CD4-positive, CD25-positive, alpha-beta regulatory T cell (primary cell): ENCODE data around the gene PIP5K1C. TPM values are rescaled to one million over a fixed set of nuclear protein-coding genes. Genes with fewer than 3 reads are reported as not detected.

Source experiments
- ATAC-seq, 2 donors: fragments of 150-1000 bp; cut with Tn5 transposase; one replicate each; pipeline ENCODE4 v1.10.0; 2021; ENCODE audit warnings: low read depth in 2 of 2, moderate number of reproducible peaks in 2 of 2, moderate library complexity in 1 of 2
- DNase-seq, 3 donors: peaks; one replicate each; pipeline versions ENCODE4 v3.0.0 to v3.0.0-alpha.2; 2012 to 2022; ENCODE audit warnings: mixed read lengths in 1 of 3
- H3K27ac ChIP-seq: one replicate; pipeline ENCODE4 v1.7.0; 2013; ENCODE audit warnings: mild to moderate bottlenecking, low read length; ENCODE audit not compliant: insufficient read depth, poor library complexity, severe bottlenecking
- H3K27me3 ChIP-seq: one replicate; pipeline ENCODE4 v1.7.0; 2013; ENCODE audit warnings: low read length; ENCODE audit not compliant: control insufficient read depth, insufficient read depth
- H3K36me3 ChIP-seq: one replicate; pipeline ENCODE4 v1.7.0; 2013; ENCODE audit warnings: mild to moderate bottlenecking, low read length, moderate library complexity; ENCODE audit not compliant: control insufficient read depth, insufficient read depth
- H3K4me1 ChIP-seq: 2 replicates; pipeline ENCODE4 v1.7.0; 2013; ENCODE audit warnings: mild to moderate bottlenecking, low read length; ENCODE audit not compliant: insufficient read depth, control insufficient read depth, poor library complexity, severe bottlenecking
- H3K4me3 ChIP-seq: one replicate; pipeline ENCODE4 v1.7.0; 2013; ENCODE audit warnings: low read depth, mild to moderate bottlenecking, low read length, moderate library complexity
- H3K9me3 ChIP-seq, 2 experiments: 1 replicate in 1 of 2; 2 replicates in 1 of 2; pipeline ENCODE4 v1.7.0; 2013; ENCODE audit warnings: low read length in 2 of 2, mild to moderate bottlenecking in 1 of 2, moderate library complexity in 1 of 2; ENCODE audit not compliant: control insufficient read depth in 2 of 2
- H3K27ac Mint-ChIP-seq, 3 donors: one replicate each; pipeline ENCODE4 v1.8.0; 2020 to 2022; ENCODE audit warnings: mild to moderate bottlenecking in 3 of 3, mixed read lengths in 3 of 3, moderate library complexity in 2 of 3
- H3K27me3 Mint-ChIP-seq: one replicate; pipeline ENCODE4 v1.8.0; 2022; ENCODE audit warnings: mild to moderate bottlenecking, mixed read lengths
- H3K36me3 Mint-ChIP-seq: one replicate; pipeline ENCODE4 v1.8.0; 2020; ENCODE audit warnings: mixed read lengths
- H3K4me1 Mint-ChIP-seq, 4 donors: one replicate each; pipeline ENCODE4 v1.8.0; 2020 to 2022; ENCODE audit warnings: mixed read lengths in 4 of 4, mild to moderate bottlenecking in 1 of 4
- H3K4me3 Mint-ChIP-seq, 4 donors: one replicate each; pipeline ENCODE4 v1.8.0; 2020 to 2022; ENCODE audit warnings: mild to moderate bottlenecking in 4 of 4, mixed read lengths in 4 of 4, moderate library complexity in 3 of 4
- H3K9me3 Mint-ChIP-seq, 7 donors: one replicate each; pipeline ENCODE4 v1.8.0; 2020 to 2022; ENCODE audit warnings: mixed read lengths in 7 of 7, mild to moderate bottlenecking in 3 of 7, moderate library complexity in 2 of 7
- polyA plus RNA-seq, 4 donors: library from polyadenylated mRNA; unstranded; fragments of 300-500 nt; fragmentation: Illumina TruSeq; gene quantifications; one replicate each; pipeline ENCODE4 v1.2.3, GENCODE V29; 2021
- total RNA-seq: library from RNA; stranded (reverse); gene quantifications from one replicate; pipeline ENCODE4 v1.2.3, GENCODE V29; 2022

Gene PIP5K1C, protein sequence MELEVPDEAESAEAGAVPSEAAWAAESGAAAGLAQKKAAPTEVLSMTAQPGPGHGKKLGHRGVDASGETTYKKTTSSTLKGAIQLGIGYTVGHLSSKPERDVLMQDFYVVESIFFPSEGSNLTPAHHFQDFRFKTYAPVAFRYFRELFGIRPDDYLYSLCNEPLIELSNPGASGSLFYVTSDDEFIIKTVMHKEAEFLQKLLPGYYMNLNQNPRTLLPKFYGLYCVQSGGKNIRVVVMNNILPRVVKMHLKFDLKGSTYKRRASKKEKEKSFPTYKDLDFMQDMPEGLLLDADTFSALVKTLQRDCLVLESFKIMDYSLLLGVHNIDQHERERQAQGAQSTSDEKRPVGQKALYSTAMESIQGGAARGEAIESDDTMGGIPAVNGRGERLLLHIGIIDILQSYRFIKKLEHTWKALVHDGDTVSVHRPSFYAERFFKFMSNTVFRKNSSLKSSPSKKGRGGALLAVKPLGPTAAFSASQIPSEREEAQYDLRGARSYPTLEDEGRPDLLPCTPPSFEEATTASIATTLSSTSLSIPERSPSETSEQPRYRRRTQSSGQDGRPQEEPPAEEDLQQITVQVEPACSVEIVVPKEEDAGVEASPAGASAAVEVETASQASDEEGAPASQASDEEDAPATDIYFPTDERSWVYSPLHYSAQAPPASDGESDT
- total RNA-seq: 28.1 TPM
- 1 to 10 TPM; 3.8 to 5.7 (median 4.2) TPM for polyA plus RNA-seq

DNA sequence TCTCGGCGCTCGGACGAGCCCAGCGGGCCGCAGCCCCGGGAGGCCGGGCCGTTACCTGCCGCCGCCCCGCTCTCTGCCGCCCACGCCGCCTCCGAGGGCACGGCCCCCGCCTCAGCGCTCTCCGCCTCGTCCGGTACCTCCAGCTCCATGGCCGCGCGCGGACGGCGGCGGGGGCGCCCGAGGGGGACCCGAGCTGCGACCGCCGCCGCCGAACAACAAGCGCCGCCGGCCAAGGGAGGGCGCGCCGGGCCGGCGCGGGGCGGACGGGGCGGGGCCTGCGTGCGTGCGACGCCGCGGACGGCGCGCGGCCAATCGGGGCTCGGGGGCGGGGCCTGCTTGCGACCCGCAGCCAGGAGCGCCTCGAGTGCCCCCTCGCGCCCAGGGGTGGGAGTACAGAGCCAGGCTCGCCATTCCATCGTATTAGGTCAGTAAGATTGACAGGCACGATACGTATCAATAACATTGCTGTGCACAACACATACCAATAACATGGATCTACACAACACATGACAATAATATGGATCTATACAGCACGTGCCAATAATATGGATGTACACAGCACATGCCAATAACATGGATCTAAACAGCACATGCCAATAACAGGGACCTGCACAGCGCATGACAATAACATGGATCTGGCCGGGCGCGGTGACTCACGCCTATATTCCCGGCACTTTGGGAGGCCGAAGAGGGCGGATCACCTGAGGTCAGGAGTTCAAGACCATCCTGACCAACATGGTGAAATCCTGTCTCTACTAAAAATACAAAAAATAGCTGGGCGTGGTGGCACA, at the start of gene PIP5K1C:
Gene PIP5K1C (minus strand): TSS at position 227 of the 791 bp plus-strand sequence. CDS start 78 bp downstream, at position 149.
- no peaks in the 10 kb centered on the region for H3K9me3 Mint-ChIP-seq
- no peaks in the 10 kb centered on the region for H3K27me3 ChIP-seq
- H3K9me3 ChIP-seq: no peaks in the 10 kb centered on the region
- H3K36me3 ChIP-seq: no peaks in the 10 kb centered on the region
- H3K27ac ChIP-seq: no peak within 1 kb of the TSS
- peaks cover 17% of the 10 kb centered on the region for H3K4me1 ChIP-seq
- peak; percentile 97 to 98 for ATAC-seq
- H3K36me3 Mint-ChIP-seq: no peaks in the 10 kb centered on the region
- H3K4me3 Mint-ChIP-seq: peak within 1 kb of the TSS; percentile 90 to 96 (median 92)
- peaks cover 3% of the 10 kb centered on the region for H3K27me3 Mint-ChIP-seq
- peak within 1 kb of the TSS; percentile 53 for H3K4me3 ChIP-seq
- H3K4me1 Mint-ChIP-seq: peaks cover 0 to 42% (median 11%) of the 10 kb centered on the region in 4 donors
- peak; percentile 86 to 91 (median 90) for DNase-seq
- peak within 1 kb of the TSS in 2 of 3 donors; percentile 88 to 89 for H3K27ac Mint-ChIP-seq

DNA sequence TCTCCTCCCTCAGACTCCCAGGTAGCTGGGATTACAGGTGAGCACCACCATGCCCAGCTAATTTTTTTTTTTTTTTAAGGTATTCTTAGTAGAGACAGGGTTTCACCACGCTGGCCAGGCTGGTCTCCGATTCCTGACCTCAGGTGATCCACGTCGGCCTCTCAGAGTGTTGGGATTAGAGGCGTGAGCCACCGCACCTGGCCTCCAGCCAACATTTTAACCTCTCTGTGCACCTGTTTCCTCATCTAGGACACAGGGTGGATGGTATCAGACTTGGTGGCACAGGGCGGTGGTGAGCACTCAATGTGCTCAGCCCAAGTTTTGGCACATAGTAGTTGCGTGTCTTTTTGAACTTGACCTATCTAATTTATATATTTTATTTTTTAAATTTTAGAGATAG, 48.7 kb upstream of the PIP5K1C start:
- Mint-ChIP-seq H3K27me3 (no peaks in the 10 kb centered on the region), H3K9me3 (no peaks in the 10 kb centered on the region), H3K4me1 (peaks cover 0 to 6% (median 0%) of the 10 kb centered on the region in 4 donors), H3K27ac (no peak overlapping the region), H3K4me3 (no peak overlapping the region), H3K36me3 (peaks cover 18% of the 10 kb centered on the region)
- no peak overlapping the region for H3K4me3 ChIP-seq
- no peak overlapping the region for H3K27ac ChIP-seq
- peaks cover 30% of the 10 kb centered on the region for H3K36me3 ChIP-seq
- H3K4me1 ChIP-seq: no peaks in the 10 kb centered on the region
- no peaks in the 10 kb centered on the region for H3K27me3 ChIP-seq
- DNase-seq (no peak), ATAC-seq (no peak)
- no peaks in the 10 kb centered on the region for H3K9me3 ChIP-seq

GRCh38 chr19:3746371-3747056, 46.2 kb upstream of the PIP5K1C start:
- H3K27ac Mint-ChIP-seq: no peak overlapping the region
- H3K9me3 Mint-ChIP-seq: no peaks in the 10 kb centered on the region
- no peak for DNase-seq

GRCh38 chr19:3745363-3746045, 45.2 kb upstream of the PIP5K1C start:
- no peak overlapping the region for H3K27ac ChIP-seq
- Mint-ChIP-seq H3K27ac (peak overlapping the region in 1 of 3 donors; percentile 32), H3K36me3 (peaks cover 13% of the 10 kb centered on the region), H3K27me3 (no peaks in the 10 kb centered on the region), H3K4me3 (no peak overlapping the region), H3K9me3 (no peaks in the 10 kb centered on the region), H3K4me1 (no peaks in the 10 kb centered on the region)
- no peak for DNase-seq
- H3K9me3 ChIP-seq: no peaks in the 10 kb centered on the region
- no peaks in the 10 kb centered on the region for H3K4me1 ChIP-seq
- H3K27me3 ChIP-seq: no peaks in the 10 kb centered on the region
- H3K4me3 ChIP-seq: no peak overlapping the region
- no peak for ATAC-seq
- peaks cover 12% of the 10 kb centered on the region for H3K36me3 ChIP-seq

More at GRCh38 chr19:3746371-3747056, 46.2 kb upstream of the PIP5K1C start:
- H3K4me1 Mint-ChIP-seq: no peaks in the 10 kb centered on the region
- no peaks in the 10 kb centered on the region for H3K4me1 ChIP-seq
- ATAC-seq: no peak
- no peaks in the 10 kb centered on the region for H3K27me3 ChIP-seq
- no peak overlapping the region for H3K4me3 Mint-ChIP-seq
- no peak overlapping the region for H3K27ac ChIP-seq
- peaks cover 17% of the 10 kb centered on the region for H3K36me3 Mint-ChIP-seq
- H3K4me3 ChIP-seq: no peak overlapping the region
- no peaks in the 10 kb centered on the region for H3K27me3 Mint-ChIP-seq
- H3K9me3 ChIP-seq: no peaks in the 10 kb centered on the region
- H3K36me3 ChIP-seq: peaks cover 21% of the 10 kb centered on the region

GRCh38 chr19:3743486-3743885, 43.2 kb upstream of the PIP5K1C start:
- H3K36me3 ChIP-seq: no peaks in the 10 kb centered on the region
- H3K27ac ChIP-seq: no peak overlapping the region
- ATAC-seq (no peak), DNase-seq (peak in 1 of 3 donors; percentile 22)
- Mint-ChIP-seq H3K27me3 (no peaks in the 10 kb centered on the region), H3K36me3 (peaks cover 7% of the 10 kb centered on the region), H3K9me3 (no peaks in the 10 kb centered on the region), H3K4me3 (no peak overlapping the region), H3K4me1 (peaks cover 4 to 15% (median 10%) of the 10 kb centered on the region in 4 donors), H3K27ac (peak overlapping the region in 1 of 3 donors; percentile 35)
- H3K4me1 ChIP-seq: peaks cover 20% of the 10 kb centered on the region
- H3K27me3 ChIP-seq: no peaks in the 10 kb centered on the region
- H3K4me3 ChIP-seq: no peak overlapping the region
- no peaks in the 10 kb centered on the region for H3K9me3 ChIP-seq

GRCh38 chr19:3740431-3740830, 40.2 kb upstream of the PIP5K1C start:
- peaks cover 15% of the 10 kb centered on the region for H3K36me3 ChIP-seq
- no peaks in the 10 kb centered on the region for H3K27me3 Mint-ChIP-seq
- ATAC-seq (no peak), DNase-seq (no peak)
- no peak overlapping the region for H3K4me3 ChIP-seq
- H3K27ac Mint-ChIP-seq: no peak overlapping the region
- no peak overlapping the region for H3K27ac ChIP-seq
- no peaks in the 10 kb centered on the region for H3K9me3 ChIP-seq
- H3K9me3 Mint-ChIP-seq: peaks cover 0 to 2% (median 0%) of the 10 kb centered on the region in 7 donors
- H3K27me3 ChIP-seq: no peaks in the 10 kb centered on the region
- peaks cover 24% of the 10 kb centered on the region for H3K4me1 ChIP-seq
- H3K36me3 Mint-ChIP-seq: peaks cover 29% of the 10 kb centered on the region
- peaks cover 7 to 34% (median 20%) of the 10 kb centered on the region in 4 donors for H3K4me1 Mint-ChIP-seq
- no peak overlapping the region for H3K4me3 Mint-ChIP-seq
